A549 (cell line): Measurements from ENCODE around the gene TVP23C. TPM values are rescaled to one million over a fixed set of nuclear protein-coding genes. Genes with fewer than 3 reads are reported as not detected.

Source experiments
- ATAC-seq, 2 experiments: fragments of 200-7000 bp in 1 of 2; fragments of >200 bp in 1 of 2; cut with Nextera tagmentation in 1 of 2; cut with Tn5 transposase in 1 of 2; 3 replicates each; pipeline versions ENCODE4 v1.8.0 to v1.9.1; 2018 to 2020; ENCODE audit warnings: mild to moderate bottlenecking in 1 of 2, moderate library complexity in 1 of 2
- CTCF ChIA-PET: fragments of 300-600 bp; sonication (Branson Sonifier 250); formaldehyde crosslinking; extraction: SDS; loops from one replicate; lab custom pipeline; 2021; ENCODE audit warnings: antibody characterized with exemption, inconsistent platforms; lab: Yijun Ruan, JAX
- POLR2A ChIA-PET: fragments of 350-600 bp; formaldehyde crosslinking; extraction: SDS; loops from one replicate; lab custom pipeline; 2021; ENCODE audit warnings: antibody characterized with exemption, inconsistent platforms; lab: Yijun Ruan, JAX
- DNase-seq, 2 experiments: peaks; one replicate each; pipeline versions ENCODE4 v3.0.0 to v3.0.0-alpha.2; 2011 to 2016; ENCODE audit warnings: low read depth in 1 of 2, low spot score in 1 of 2
- FAIRE-seq: peaks from 2 replicates; lab custom pipeline; 2011; peaks lifted over from hg19 to GRCh38; lab: Jason Lieb, UNC
- H3K27ac ChIP-seq, 2 experiments: fragments of >200 bp; sonication (Bioruptor Twin); formaldehyde crosslinking; 3 replicates each; pipeline ENCODE4 v1.5.1; 2016 to 2017
- H3K4me1 ChIP-seq: fragments of >200 bp; sonication (Bioruptor Twin); formaldehyde crosslinking; 3 replicates; pipeline ENCODE4 v1.6.1; 2016
- H3K4me2 ChIP-seq: fragments of >200 bp; sonication (Bioruptor Twin); formaldehyde crosslinking; 3 replicates; pipeline ENCODE4 v1.6.1; 2016
- H3K4me3 ChIP-seq: fragments of >200 bp; sonication (Bioruptor Twin); formaldehyde crosslinking; 3 replicates; pipeline ENCODE4 v1.5.1; 2016
- H3K9me3 ChIP-seq: fragments of >200 bp; sonication (Bioruptor Twin); formaldehyde crosslinking; 3 replicates; pipeline ENCODE4 v1.6.1; 2016
- ATOH8 ChIP-seq: fragments of 250-450 bp; sonication (Bioruptor Pico); IDR thresholded peaks from 2 replicates; pipeline ENCODE4 v1.5.0; 2020; ENCODE audit warnings: low read depth, mild to moderate bottlenecking, moderate library complexity
- BHLHE40 ChIP-seq: IDR thresholded peaks from 2 replicates; pipeline ENCODE4 v1.6.1; 2012; ENCODE audit warnings: low read depth, low read length, inconsistent platforms
- CBX2 ChIP-seq: fragments of 200-600 bp; sonication (generic); IDR thresholded peaks from 2 replicates; pipeline ENCODE4 v1.6.1; 2016; ENCODE audit warnings: low read depth, mild to moderate bottlenecking, borderline replicate concordance
- CBX8 ChIP-seq: fragments of 200-600 bp; sonication (generic); IDR thresholded peaks from 2 replicates; pipeline ENCODE4 v1.6.1; 2016
- CHD2 ChIP-seq: fragments of 150-350 bp; IDR thresholded peaks from 2 replicates; pipeline ENCODE4 v1.6.1; 2014; ENCODE audit warnings: low read length; ENCODE audit not compliant: partially characterized antibody
- E2F6 ChIP-seq: IDR thresholded peaks from 2 replicates; pipeline ENCODE4 v1.6.1; 2012; ENCODE audit warnings: low read depth, borderline replicate concordance
- FOSL2 ChIP-seq, 2 experiments: fragments of 450-650 bp in 1 of 2; fragments of >200 bp in 1 of 2; sonication (Bioruptor Twin) in 1 of 2; formaldehyde crosslinking; IDR thresholded peaks; 2 replicates each; pipeline versions ENCODE4 v1.5.0 to v1.6.1; 2016 to 2020; ENCODE audit warnings: mild to moderate bottlenecking in 1 of 2, moderate library complexity in 1 of 2
- HES2 ChIP-seq: fragments of >200 bp; sonication (Bioruptor Twin); formaldehyde crosslinking; IDR thresholded peaks from 2 replicates; pipeline ENCODE4 v1.6.1; 2016
- HMGXB4 ChIP-seq: fragments of 250-450 bp; sonication (Bioruptor Pico); IDR thresholded peaks from 2 replicates; pipeline ENCODE4 v1.5.0; 2021; ENCODE audit warnings: mild to moderate bottlenecking, moderate library complexity, borderline replicate concordance
- HOXB13 ChIP-seq: fragments of 250-450 bp; sonication (Bioruptor Pico); IDR thresholded peaks from 2 replicates; pipeline ENCODE4 v1.5.0; 2020; ENCODE audit warnings: low read depth, mild to moderate bottlenecking, moderate library complexity
- JUNB ChIP-seq: fragments of >200 bp; sonication (Bioruptor Twin); formaldehyde crosslinking; IDR thresholded peaks from 2 replicates; pipeline ENCODE4 v1.6.1; 2016
- KDM5A ChIP-seq: fragments of 200-600 bp; sonication (generic); IDR thresholded peaks from 2 replicates; pipeline ENCODE4 v1.6.1; 2016; ENCODE audit warnings: antibody characterized with exemption, mild to moderate bottlenecking
- NFE2L2 ChIP-seq: fragments of 150-350 bp; conservative IDR thresholded peaks from 2 replicates; pipeline ENCODE4 v1.6.1; 2014; ENCODE audit warnings: low read length
- NR3C1 ChIP-seq: fragments of >200 bp; sonication (Bioruptor Twin); formaldehyde crosslinking; IDR thresholded peaks from 3 replicates; pipeline ENCODE4 v1.6.1; 2017
- PBX3 ChIP-seq: IDR thresholded peaks from 2 replicates; pipeline ENCODE4 v1.6.1; 2012
- PHF8 ChIP-seq: fragments of 200-600 bp; sonication (generic); IDR thresholded peaks from 2 replicates; pipeline ENCODE4 v1.6.1; 2016; ENCODE audit warnings: low read depth, mild to moderate bottlenecking, antibody characterized with exemption, moderate library complexity, borderline replicate concordance
- POLR2A ChIP-seq: IDR thresholded peaks from 2 replicates; pipeline ENCODE4 v1.6.1; 2012; ENCODE audit warnings: mild to moderate bottlenecking, low read length
- POLR2AphosphoS2 ChIP-seq: conservative IDR thresholded peaks from 2 replicates; pipeline ENCODE4 v1.6.1; 2012; ENCODE audit warnings: low read length, improper control_type of control experiment, inconsistent platforms
- RAD21 ChIP-seq, 2 experiments: fragments of >200 bp in 1 of 2; sonication (Bioruptor Twin) in 1 of 2; formaldehyde crosslinking in 1 of 2; IDR thresholded peaks in 1 of 2; conservative IDR thresholded peaks in 1 of 2; 2 replicates in 1 of 2; 3 replicates in 1 of 2; pipeline ENCODE4 v1.6.1; 2012 to 2018; ENCODE audit warnings: inconsistent platforms in 1 of 2
- RNF2 ChIP-seq: fragments of 200-600 bp; sonication (generic); IDR thresholded peaks from 2 replicates; pipeline ENCODE4 v1.6.1; 2016; ENCODE audit warnings: low read depth, mild to moderate bottlenecking, antibody characterized with exemption, moderate library complexity, borderline replicate concordance
- SREBF2 ChIP-seq: fragments of 450-650 bp; IDR thresholded peaks from 2 replicates; pipeline ENCODE4 v1.6.1; 2014; ENCODE audit warnings: mild to moderate bottlenecking, moderate library complexity
- TFCP2L1 ChIP-seq: fragments of 250-450 bp; sonication (Bioruptor Pico); IDR thresholded peaks from 2 replicates; pipeline ENCODE4 v1.5.0; 2021; ENCODE audit warnings: mild to moderate bottlenecking
- ZC3H11A ChIP-seq: fragments of 450-650 bp; IDR thresholded peaks from 2 replicates; pipeline ENCODE4 v1.6.1; 2014; ENCODE audit warnings: antibody characterized with exemption, mild to moderate bottlenecking
- WGBS: methylation state at CpG from one replicate; pipeline ENCODE4 v1.1.6; 2017; ENCODE audit errors: missing lambda C conversion rate; 5-methylcytosine and 5-hydroxymethylcytosine counted together
- polyA plus RNA-seq, 4 experiments: library from polyadenylated mRNA; depleted of rRNA in 3 of 4; stranded (reverse); fragments of >200 nt; fragmentation: RNase III in 1 of 4; extraction: RNeasy Plus Mini Kit Qiagen cat#74134 plus additional on column Dnase treatment in 1 of 4; gene quantifications; 2 replicates in 3 of 4; 3 replicates in 1 of 4; pipeline ENCODE4 v1.2.3, GENCODE V29; 2011 to 2017

TVP23C gene
- polyA plus RNA-seq, 2 of the 4 experiments (the other 2 are of a cell fraction): 19.9 to 22.7 TPM

GRCh38 chr17:15509095-15509494, 54.2 kb downstream of the TVP23C start:
- ATAC-seq (no peak), DNase-seq (no peak), FAIRE-seq (no peak)
- TF ChIP-seq CHD2 (no peak), HOXB13 (CRISPR knock-in tag) (no peak), NFE2L2 (no peak), PBX3 (no peak), CBX8 (no peak), ZC3H11A (no peak), ATOH8 (CRISPR knock-in tag) (no peak), BHLHE40 (no peak), POLR2A (no peak), CBX2 (no peak), POLR2AphosphoS2 (no peak), JUNB (no peak)
- H3K4me3 ChIP-seq: no peak overlapping the region
- 93% methylated on average over 5 of the region's 5 CpGs for WGBS
- CTCF ChIA-PET: interaction anchor here (1.4 to 2.1 kb wide), 2 partner anchors 248 to 252 kb away, joined by 5 read pairs; no protein-coding TSS in a partner anchor
- H3K27ac ChIP-seq: no peak overlapping the region
- peaks cover 11% of the 10 kb centered on the region for H3K4me1 ChIP-seq
- POLR2A ChIA-PET: no interaction called here
- no peak overlapping the region for H3K4me2 ChIP-seq
- no peaks in the 10 kb centered on the region for H3K9me3 ChIP-seq

GRCh38 chr17:15508466-15508865, 54.8 kb downstream of the TVP23C start:
- CTCF ChIA-PET: interaction anchor here (1.1 to 3.2 kb wide), 4 partner anchors 10 to 252 kb away, joined by 3 to 12 read pairs (median 5); no protein-coding TSS in a partner anchor
- no peak for FAIRE-seq
- no peak overlapping the region for H3K4me3 ChIP-seq
- H3K27ac ChIP-seq: no peak overlapping the region
- peaks cover 11% of the 10 kb centered on the region for H3K4me1 ChIP-seq
- no peak for DNase-seq
- TF ChIP-seq PHF8 (no peak), NFE2L2 (no peak), NR3C1 (no peak), SREBF2 (no peak), RNF2 (no peak), FOSL2 (IDR thresholded peaks at IDR 0.05) (no peak), FOSL2 (CRISPR knock-in tag; IDR thresholded peaks at IDR 0.05) (no peak), E2F6 (no peak), HOXB13 (CRISPR knock-in tag) (no peak), CHD2 (no peak), KDM5A (no peak), JUNB (no peak), CBX2 (no peak), HES2 (no peak), RAD21 (conservative IDR thresholded peaks at IDR 0.05 in 1 of 2, IDR thresholded peaks at IDR 0.05 in 1 of 2) (no peak), ZC3H11A (no peak), BHLHE40 (no peak), TFCP2L1 (CRISPR knock-in tag) (no peak), HMGXB4 (CRISPR knock-in tag) (no peak)
- 70% methylated on average over 7 of the region's 7 CpGs for WGBS
- POLR2A ChIA-PET: no interaction called here
- H3K9me3 ChIP-seq: no peaks in the 10 kb centered on the region
- ATAC-seq: no peak
- H3K4me2 ChIP-seq: no peak overlapping the region
